Activated CD4-positive, CD25-positive, alpha-beta regulatory T cell treated with anti-CD3 and anti-CD28 coated beads, Interleukin-2, amount 50 U/mL, for 72 hours (primary cell): ENCODE data around the gene CORO2B.

ENCODE experiments used
- DNase-seq: peaks from one replicate; pipeline ENCODE4 v3.0.0; 2021

CORO2B gene

DNA sequence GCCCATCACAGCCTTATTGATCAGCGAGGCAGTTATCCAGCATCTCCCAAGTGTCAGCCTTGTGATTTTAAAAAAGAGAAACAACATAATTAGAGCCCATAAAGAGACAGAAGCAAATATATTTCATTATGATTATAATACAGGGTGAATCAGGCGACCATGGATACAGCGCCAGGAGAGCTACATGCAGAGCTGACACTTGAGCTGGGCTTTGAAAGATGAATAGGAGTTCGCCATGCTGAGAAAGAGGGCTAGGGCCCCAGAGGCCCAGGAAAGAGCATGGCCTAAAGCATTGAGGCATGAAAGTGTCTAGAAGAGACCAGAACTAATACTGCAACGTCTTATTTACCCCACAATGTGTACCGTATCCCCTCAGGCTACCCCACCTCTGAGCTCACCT lies 4.2 kb upstream of the CORO2B start:
- DNase-seq, result no peak

DNA sequence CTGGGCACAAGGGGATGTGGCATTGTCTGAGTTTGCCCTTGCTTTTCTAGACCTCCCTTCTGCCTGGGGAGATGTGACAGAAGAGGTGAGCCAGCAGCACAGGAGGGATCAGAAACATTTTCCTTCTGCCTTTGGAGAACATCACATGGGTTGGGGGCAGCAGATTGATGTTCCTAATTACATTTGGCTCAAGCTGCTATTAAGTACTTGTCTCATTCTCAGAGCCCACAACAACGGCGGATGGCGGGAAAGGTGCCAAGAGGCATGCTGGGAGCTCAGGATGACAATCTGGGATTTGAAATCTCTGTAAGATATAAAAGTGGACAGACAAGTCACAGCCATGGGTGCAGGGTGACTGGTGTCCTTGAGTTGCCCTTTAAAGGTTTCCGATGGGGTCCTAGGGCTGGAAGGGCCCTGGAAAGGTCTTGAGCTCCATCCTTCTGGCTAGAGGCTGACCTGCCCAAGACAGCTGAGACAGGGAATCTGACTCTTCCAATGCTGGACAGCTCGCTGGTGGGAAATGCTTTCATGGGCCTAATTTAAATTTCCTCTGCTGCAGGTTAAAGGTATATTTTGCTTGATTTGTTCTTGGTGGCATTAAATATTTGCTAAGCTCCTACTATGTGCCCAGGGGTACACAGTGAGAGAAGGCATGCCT lies 2.4 kb upstream of the CORO2B start:
- no peak for DNase-seq

DNA sequence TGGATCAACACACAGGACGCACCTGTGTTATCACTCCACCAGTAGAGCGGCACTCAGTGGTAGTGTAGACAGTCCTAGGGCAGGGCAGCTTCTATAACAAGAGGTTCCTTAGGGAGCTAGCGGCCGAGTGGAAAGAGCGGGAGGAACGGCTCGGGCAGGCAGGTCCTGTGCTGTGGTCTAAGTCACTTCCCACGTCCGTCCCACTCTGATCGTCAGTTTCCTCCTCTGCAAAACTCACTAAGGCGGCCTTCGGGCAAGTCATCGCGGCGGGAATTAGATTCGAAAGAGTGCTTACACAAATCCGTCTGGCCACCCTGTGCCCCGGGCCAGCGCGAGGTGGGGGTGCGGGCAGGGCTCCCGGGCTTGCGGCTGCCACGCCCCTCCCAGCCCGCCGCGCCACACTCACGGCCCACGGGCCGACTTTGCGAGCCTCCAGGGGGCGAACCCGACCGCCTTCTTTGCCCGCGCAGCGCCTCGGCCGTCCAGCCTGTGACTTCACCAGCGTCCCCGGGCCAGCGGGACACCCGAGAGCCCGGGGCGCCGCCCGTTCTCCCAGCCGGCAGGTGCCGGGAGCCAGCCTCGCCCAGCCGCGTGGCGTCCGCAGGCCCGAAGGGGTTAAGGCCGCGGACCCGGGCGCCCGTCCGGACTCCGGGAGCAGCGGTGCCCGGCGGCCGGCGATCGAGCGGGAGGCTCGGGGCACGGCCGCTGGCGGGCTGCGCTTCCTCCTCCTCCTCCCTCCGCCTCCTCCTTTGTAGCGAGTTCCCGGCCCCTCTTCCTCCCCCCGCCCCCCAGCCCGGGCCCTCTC lies 416 bp upstream of the CORO2B start:
- DNase-seq, result peak; percentile 44

DNA sequence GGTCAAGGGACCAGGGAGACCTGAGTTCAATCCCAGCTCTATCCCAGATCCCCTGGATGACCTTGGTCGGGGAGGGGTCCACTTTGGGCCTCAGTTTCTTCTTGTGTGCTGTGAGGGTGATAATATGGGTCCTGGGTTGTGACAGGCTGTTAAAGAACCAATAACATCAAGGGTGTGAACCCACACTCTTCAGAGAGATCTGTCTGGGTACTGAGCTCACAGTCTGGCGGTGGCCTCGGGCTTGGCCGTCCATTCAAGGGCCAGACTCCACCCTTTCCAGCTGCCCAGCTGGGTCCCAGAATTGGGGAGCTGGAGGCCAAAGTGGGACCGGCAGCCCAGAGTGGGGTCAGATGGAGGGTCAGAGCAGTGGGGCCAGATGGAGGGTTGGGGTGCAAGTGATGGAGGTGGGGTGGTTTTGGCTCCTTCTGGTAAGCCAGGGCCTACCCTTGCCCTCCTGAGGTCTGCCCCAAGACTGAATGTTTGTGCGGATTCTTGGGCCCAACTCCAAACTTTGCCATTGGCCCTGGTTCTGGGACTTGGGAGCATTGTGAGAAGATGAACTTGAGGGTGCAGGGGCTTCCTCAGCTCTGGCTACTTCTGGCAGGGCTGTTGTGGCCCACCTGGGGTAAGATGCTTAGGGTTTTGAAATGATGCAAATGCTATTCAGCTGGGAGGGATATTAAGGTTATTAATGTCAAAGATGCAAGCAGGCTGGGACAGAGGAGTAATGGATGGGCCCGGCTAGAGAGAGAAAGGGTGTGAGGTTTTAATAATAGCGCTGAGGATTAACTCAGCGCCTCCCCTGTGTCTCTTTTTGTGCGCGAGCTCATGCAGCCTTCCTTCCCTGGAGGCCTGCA lies 1.5 kb downstream of the CORO2B start:
- no peak for DNase-seq

DNA sequence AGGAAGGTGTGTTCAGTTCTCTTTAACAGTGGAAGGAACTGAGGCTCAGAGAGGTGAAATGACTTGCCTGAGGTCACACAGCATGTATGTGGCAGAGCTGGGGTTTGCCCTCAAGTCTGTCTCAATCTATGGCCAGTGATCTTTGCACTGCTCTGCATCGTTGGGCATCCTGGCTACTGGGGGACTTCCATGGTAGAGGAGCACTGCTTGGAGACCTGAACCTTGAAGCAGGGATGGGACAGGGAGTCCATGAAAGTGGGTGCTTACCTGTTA lies 2.0 kb downstream of the CORO2B start:
- no peak for DNase-seq

DNA sequence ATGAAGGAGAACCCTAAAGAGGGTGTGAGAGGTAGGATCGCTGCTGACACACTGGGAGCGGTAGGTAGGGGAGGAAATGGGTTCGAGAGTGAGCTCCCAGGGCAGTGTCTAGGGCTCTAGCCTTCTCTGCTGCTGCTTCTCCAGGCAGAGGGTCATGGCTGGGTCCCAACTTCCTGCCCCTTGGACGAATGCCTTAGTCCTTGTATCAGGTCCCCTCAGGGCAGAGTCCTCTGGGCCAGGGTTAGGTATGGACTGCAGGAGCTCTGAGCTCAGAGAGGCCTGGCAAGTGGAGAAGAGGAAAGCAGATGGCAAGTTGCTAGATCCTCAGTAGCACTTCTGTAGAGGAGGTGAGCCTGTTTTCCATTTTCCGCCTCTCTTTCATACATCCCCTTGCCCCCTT lies 2.9 kb downstream of the CORO2B start:
- DNase-seq, result no peak

DNA sequence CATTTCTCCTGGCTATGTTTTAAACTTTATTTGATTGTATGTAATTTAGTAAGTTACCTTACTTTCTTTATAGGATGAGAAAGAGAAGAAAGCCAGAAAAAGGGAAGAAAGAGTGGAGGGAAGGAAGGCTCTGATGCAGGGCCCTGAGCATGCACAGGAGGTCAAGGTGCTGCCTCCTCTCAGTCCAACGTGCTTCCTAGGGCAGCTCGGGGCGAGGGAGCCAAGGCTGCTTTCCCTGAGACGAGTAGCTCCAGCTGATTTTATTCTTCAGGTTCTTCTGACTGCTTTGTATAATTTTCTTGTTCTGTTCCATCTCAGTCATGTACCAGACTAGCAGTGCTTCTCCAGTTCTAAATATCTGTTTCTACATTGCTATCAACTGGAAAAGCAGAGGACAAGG lies 3.4 kb downstream of the CORO2B start:
- DNase-seq, result no peak

DNA sequence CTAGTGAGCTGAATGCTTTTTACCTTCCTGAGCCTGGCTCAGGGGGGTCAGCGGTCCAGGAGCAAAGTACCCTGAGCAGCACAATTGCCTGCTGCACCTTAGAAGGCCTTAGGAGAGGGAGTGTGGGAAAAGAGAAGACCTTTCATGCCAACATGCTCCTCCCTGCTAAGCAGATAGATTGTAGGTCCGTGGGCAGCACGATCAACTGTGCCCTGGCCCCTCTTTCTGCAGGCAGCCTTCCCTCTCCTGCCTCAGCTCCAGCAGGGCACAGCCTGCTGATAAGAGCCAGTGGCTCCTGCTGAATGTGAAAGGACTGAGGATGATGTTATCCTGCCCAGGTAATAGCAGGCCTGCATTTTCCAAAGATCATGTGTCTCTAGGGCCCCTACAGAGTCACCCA lies 4.1 kb downstream of the CORO2B start:
- DNase-seq, result no peak

DNA sequence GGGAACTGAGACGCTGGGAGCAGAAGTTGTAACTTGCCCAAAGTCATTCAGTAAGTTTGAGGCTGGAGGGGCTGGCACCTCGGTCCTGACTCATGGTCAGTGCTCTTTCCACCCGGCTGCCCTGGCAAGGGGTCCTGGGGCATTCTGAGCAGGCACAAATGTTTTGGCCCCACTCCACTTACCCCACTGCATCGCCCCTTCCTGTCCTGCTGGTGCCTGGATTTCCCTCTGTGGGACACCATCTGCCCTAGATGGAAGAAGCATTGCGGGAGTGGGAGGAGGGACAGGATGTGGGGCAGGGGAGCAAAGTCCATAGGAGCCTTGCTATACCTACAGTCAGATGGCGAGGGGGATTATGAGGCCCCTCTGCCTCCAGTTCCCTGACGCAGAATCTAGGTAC lies 4.5 kb downstream of the CORO2B start:
- DNase-seq, result no peak

DNA sequence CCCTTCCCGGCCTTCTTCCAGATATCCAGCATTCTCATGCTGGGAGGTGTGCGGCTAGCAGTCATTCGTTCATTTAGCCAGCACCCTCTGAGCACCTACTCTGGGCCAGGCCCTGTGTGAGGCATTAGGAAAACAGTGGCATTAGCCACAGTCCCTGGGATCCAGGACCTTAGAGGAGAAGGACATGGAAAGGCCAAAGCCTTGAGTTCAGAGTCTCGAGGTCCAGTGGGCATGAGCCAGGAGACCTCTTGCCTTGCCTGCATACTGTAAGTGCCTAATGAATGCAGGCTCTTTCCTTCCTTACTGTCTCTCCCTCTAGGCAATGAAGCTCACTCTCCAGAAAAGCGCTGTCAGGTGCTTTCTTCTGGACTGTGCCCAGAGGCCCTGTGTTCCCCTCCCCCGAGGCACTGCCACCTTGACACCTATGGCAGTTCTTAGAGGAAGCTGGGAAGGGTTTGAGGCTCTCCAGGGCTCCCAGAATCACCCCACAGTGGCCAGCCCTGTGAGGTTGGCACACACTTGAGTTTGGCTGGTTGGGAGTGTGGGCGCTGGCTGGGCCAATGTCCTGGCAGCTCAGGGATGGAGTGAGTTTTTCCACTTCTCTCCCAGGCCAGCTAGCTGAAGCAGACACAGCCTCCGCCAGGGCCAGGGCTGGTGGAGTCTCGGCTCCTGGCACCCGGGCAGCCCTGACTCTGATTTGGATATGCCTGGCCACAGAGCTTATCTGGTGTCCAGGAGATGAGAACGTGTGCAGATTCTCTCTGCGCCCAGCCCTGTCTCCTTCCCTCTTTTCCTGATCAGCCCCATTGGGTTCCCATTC lies 5.4 kb downstream of the CORO2B start:
- no peak for DNase-seq

DNA sequence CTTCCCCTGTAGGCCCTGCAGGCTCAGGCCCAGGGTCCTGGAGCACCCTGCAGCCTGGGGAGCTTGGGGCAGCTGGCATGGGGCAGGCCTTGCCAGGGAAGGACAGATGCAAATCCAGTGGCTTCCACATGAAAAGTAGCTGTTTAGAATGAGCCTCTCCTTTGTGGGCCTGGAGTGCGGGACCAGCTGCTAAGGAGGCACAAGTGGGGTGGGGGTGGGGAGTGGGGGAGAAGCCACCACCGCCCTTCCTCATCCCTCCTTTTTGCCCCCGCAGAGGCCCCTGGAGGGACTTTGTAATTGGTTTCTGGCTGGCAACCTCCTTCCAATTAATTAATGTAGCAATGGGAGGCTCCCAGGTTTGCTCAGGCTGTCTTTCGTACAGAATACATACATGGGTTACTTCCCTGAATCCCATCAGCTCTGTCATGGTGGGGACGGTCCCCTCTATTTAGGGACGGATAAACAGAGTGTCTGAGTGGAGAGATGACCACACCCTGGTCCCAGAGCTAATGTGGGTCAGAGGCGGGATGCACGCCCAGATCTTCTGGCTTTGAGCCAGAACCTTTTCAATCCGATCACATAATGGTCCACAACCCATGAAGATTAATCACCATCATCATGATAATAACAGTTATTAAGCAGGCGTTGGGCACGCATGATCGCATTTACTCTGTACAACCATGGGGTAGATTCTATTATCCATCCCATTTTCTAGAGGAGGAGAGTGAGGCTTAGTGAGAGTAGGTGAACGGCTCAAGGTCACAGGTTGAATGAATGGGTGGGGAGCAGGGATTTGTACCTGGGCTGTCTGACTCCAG lies 6.2 kb downstream of the CORO2B start:
- no peak for DNase-seq

DNA sequence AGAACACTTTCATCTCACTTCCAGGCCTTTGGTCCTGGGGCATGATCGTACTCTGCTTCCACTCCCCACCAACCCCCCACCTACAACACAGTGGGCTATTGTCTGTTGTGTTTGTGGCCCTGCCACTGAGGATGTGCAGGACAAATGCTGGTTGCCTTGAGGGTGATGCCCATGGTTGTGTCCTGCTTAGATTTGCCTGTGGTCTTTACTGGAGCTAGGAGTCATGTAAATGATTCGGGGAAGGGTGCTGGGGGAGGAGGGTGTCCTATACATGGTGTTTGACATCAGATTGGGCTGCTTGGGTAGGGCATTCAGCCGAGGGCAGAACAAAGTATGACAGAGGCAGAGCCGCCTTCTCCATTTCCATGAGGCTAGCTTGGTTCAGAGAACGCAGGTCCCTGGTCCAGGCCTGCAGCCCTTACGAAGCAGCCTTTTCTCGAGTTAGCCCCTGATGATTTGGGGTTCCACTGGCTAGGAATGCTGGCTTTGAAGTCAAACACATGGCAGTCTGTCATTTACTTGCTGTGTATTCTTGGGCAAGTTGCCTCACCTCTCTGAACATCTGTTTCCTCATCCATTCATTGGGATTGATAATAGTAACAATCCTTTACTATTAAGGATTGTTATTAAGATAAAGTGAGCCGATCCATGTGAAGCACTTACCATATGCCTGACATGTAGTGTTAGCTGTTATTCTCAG lies 6.9 kb downstream of the CORO2B start:
- DNase-seq, result no peak

DNA sequence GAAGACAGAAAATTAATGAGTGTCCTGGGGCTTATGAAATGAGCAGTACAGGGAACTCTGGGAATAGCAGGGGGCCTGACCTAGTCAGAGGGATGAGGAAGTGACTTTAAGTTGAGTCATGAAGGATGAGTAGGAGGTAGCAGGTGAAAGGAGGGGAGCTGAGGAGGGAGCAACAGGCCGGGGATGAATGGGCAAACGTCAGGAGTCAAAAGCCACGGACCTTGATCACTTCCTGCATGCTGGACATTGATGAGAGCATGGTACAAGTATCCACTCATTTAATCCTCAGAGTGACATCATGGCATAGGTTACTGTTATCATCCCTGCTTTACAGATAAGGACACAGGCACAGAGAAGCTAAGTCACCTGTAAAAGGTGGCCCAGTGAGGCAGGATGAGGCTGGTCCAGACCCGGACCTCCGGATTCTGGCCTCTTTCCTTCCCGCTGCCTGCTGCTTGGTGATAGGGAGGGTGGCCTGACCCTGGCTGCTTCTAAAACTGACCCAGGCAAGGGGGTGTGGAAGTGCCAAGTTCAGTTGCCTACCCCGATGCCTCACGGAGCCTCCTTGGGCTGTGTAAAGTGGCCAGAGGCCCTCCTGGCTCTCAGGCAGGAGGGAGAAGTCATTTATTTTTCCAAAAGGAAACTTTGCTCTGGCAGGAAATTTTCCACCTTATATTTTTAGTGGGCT lies 7.6 kb downstream of the CORO2B start:
- no peak for DNase-seq

DNA sequence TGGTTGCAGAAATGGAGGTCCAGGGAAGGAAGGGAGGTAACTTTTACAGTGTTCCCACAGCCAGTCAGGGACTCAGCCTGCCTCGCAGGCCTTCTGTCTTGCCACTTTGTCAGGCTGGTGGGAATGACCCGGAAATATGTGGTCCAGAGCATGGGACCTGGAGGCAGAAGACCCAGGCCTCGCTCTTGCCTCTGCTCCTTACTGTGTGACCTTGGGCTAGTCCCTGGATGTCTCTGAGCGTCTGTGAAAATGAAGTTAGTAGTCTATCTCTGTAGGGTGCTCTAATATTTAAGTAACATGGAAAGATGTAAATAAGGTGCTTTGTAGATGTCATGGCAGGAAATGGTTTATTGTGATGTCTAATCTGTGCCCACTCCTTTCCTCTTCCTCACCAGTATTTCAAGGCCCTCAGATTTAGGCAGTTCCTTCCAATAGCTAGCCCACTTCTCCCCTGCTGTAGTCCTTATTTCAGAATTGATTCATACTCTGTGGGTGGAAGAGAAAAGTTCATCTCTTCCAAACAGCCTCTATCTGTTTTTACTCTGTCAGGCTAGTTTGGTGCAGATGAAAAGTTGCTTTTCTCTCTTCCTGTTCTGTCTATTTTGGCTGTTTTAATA lies 9.1 kb downstream of the CORO2B start:
- no peak for DNase-seq

DNA sequence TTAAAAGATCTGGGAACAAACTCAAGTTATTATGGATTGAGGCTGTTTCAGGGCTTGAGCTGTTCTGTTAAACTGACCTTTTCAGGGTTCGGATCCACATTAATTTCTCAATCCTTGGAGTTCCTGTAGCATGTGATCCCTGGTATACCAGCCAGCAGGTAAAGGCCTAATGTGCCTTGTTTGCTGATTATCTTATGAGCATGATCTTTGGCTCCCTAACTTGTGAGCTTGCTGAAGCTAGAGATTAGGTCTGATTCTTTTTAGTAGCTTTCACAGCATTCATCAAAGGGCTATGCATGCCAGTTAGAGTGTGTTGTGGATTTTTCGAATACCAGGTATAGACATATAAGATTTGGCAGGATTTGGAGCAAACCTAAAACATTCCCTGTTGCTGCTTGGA lies 10.3 kb downstream of the CORO2B start:
- DNase-seq, result no peak

DNA sequence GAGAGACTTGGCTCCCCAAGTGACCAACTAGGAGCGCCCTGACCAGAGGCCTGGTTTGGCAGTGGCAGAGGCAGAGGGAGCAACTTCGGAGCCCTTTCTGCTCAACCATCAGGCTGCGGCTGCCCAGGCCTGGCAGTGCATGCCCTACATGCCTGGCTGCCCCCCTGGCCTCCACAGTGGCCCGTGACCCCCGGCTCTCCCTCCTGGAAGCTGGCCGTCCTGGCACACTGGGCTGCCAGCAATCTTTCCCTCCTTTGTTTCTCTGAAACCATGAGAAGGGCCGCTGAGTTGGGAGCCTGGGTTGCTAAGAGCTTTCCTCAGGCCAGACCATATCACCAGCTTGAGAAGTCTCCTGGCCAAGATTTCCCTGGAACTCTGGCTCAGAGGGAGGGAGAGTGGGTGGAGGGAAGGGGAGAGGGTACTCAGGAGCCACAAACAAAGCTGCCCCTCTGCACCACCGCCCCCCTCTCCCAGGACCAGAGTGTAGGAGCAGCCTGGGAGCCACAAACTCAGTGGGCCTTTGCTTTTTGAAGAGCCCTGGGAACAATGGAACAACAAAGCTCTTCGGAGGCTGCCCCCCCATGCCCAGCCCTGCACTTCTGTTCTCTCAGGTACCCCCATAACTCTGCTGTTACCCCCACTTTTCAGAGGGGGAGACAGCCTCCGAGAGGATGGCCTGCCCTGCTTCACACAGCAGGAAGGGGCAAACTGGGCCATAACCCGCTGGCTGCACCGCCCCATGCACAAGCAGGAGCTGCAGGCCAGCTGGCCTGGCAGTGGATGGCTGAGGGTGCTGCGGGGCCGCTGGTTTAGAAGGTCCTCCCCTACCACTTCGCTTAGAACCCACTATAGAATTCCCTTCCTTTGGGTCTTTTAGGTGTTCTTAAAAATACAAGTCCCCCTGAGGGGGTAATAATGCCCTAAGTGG lies 11.3 kb downstream of the CORO2B start:
- DNase-seq, result no peak

DNA sequence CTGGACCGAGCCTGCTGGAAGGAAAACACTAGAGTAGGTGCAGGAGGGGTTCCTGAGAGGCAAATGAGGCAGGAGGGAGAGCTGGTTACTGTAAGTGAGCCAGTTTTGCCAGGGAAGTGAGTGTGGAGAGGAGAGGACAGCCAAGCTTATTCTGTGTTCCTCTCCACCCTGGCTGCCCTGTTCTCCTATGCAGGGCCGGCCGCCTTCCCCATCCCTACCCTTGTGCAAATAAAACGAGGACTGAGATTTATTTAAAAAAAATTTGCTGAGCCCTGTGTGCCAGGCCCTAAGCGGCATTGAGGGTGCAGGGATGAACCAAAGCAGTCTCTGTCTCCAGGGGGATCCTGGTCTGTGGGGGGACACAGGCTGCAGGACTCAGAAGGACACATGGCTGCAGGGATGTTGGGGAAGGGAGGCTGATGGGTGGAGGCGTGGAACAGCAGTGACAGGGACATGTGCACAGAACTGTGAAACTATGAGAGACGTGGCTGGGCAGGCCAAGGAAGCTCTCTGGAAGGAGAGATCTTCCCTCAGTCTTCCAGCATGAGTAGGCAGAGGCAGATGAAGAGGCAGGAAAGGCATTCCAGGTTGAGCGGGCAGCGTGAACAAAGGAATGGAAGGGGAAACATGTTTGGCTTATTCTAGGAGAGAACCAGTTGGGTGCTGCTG lies 12.1 kb downstream of the CORO2B start:
- DNase-seq, result no peak

DNA sequence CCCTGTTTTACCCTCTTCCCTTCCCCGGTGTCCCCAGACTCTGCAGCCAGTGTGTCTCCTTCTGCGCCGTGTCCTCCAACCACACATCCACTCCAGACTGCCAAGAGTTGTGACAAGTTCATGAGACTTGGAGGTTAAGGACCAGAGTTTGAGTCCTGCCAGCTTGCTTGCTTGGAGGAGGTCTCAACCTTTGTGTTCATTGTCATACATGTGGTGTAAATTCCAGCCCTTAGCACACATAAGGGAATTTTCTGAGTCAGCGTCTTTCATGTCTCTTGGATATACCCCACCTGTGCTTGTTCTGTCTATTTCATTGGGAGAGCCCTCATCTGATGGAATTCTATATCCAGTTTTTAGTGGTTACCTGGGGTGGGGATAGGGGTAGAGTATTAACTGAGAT lies 13.3 kb downstream of the CORO2B start:
- DNase-seq, result no peak

DNA sequence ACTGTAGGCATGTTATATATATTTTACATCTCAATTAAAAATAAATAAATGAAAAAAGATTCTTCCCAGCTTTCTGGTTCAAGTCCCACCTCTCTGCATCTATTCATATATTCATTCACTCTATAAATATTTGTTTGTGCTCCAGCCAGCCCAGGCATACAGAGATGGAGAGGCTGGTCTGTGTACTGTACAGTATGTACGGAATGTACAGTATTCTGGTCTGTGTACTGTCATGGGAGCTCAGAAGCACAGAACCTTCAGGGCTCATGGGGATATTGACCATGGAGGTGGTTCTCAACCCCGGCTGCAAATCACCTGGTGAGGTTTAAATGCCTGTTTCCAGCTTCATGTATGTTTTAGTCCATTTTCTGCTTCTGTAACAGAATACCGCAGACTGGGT lies 13.8 kb downstream of the CORO2B start:
- DNase-seq, result no peak
